ENCODE data around the gene CHST15. TPM values are rescaled to one million over a fixed set of nuclear protein-coding genes. Genes with fewer than 3 reads are reported as not detected.

The CHST15 gene
- total RNA-seq, 1 donor from 2014 or later, result 27.0 TPM

GRCh38 chr10:124110882-124111281, 17.5 kb upstream of the CHST15 start:
- intact Hi-C loops (cut with DNase I), result no loop called here

GRCh38 chr10:124109261-124109660, 15.9 kb upstream of the CHST15 start:
- intact Hi-C loops (cut with DNase I), result no loop called here
- peaks cover 25% of the 10 kb centered on the region for H3K4me1 ChIP-seq
- no peak for TF ChIP-seq POLR2AphosphoS5 (IDR thresholded peaks at IDR 0.05; ENCODE audit: insufficient read depth in 1 of 2, low read depth in 1 of 2)
- TF ChIP-seq CTCF (IDR thresholded peaks at IDR 0.05), result no peak
- no peak for TF ChIP-seq POLR2A (IDR thresholded peaks at IDR 0.05)
- H3K27ac ChIP-seq, result no peak overlapping the region
- no peak for DNase-seq (ENCODE audit: extremely low spot score in 2 of 2)
- no peaks in the 10 kb centered on the region for H3K36me3 ChIP-seq
- H3K9me3 ChIP-seq, result no peaks in the 10 kb centered on the region
- H3K4me3 ChIP-seq, result no peak overlapping the region
- H3K27me3 ChIP-seq, result no peaks in the 10 kb centered on the region

More at GRCh38 chr10:124110882-124111281, 17.5 kb upstream of the CHST15 start:
- no peak for TF ChIP-seq CTCF (IDR thresholded peaks at IDR 0.05)
- TF ChIP-seq POLR2AphosphoS5 (IDR thresholded peaks at IDR 0.05; ENCODE audit: insufficient read depth in 1 of 2, low read depth in 1 of 2), result no peak
- no peak for TF ChIP-seq POLR2A (IDR thresholded peaks at IDR 0.05)
- H3K4me1 ChIP-seq, result peaks cover 16% of the 10 kb centered on the region
- no peaks in the 10 kb centered on the region for H3K27me3 ChIP-seq
- H3K4me3 ChIP-seq, result no peak overlapping the region
- H3K9me3 ChIP-seq, result no peaks in the 10 kb centered on the region
- H3K27ac ChIP-seq, result no peak overlapping the region
- no peaks in the 10 kb centered on the region for H3K36me3 ChIP-seq
- no peak for DNase-seq (ENCODE audit: extremely low spot score in 2 of 2)

- Histone ChIP-seq H3K9me3 (no peaks in the 10 kb centered on the region), H3K4me3 (no peak overlapping the region), H3K4me1 (peaks cover 25% of the 10 kb centered on the region), H3K36me3 (no peaks in the 10 kb centered on the region), H3K27me3 (no peaks in the 10 kb centered on the region), H3K27ac (peak overlapping the region; percentile 57)
- no peak for TF ChIP-seq POLR2A (IDR thresholded peaks at IDR 0.05)
- TF ChIP-seq CTCF (IDR thresholded peaks at IDR 0.05), result no peak
- TF ChIP-seq POLR2AphosphoS5 (IDR thresholded peaks at IDR 0.05; ENCODE audit: insufficient read depth in 1 of 2, low read depth in 1 of 2), result no peak
- no peak for DNase-seq (ENCODE audit: extremely low spot score in 2 of 2)
- intact Hi-C loops (cut with DNase I), result no loop called here
Observed at GRCh38 chr10:124107072-124107471, 13.7 kb upstream of the CHST15 start.

GRCh38 chr10:124106241-124106879, 13.0 kb upstream of the CHST15 start:
- Histone ChIP-seq H3K27ac (peak overlapping the region; percentile 57), H3K36me3 (no peaks in the 10 kb centered on the region), H3K9me3 (no peaks in the 10 kb centered on the region), H3K27me3 (no peaks in the 10 kb centered on the region), H3K4me1 (peaks cover 25% of the 10 kb centered on the region), H3K4me3 (no peak overlapping the region)
- DNase-seq (ENCODE audit: extremely low spot score in 2 of 2), result no peak
- intact Hi-C loops (cut with DNase I), result no loop called here
- no peak for TF ChIP-seq POLR2A (IDR thresholded peaks at IDR 0.05)
- TF ChIP-seq POLR2AphosphoS5 (IDR thresholded peaks at IDR 0.05; ENCODE audit: insufficient read depth in 1 of 2, low read depth in 1 of 2), result peak in 1 of 2 donors; percentile 56

GRCh38 chr10:124105594-124105993, 12.2 kb upstream of the CHST15 start:
- Histone ChIP-seq H3K4me3 (no peak overlapping the region), H3K36me3 (no peaks in the 10 kb centered on the region), H3K27ac (peak overlapping the region; percentile 57), H3K4me1 (peaks cover 25% of the 10 kb centered on the region), H3K9me3 (no peaks in the 10 kb centered on the region), H3K27me3 (no peaks in the 10 kb centered on the region)
- intact Hi-C loops (cut with DNase I), result no loop called here
- DNase-seq (ENCODE audit: extremely low spot score in 2 of 2), result no peak
- TF ChIP-seq POLR2AphosphoS5 (IDR thresholded peaks at IDR 0.05; ENCODE audit: insufficient read depth in 1 of 2, low read depth in 1 of 2) (no peak), POLR2A (IDR thresholded peaks at IDR 0.05) (no peak), CTCF (IDR thresholded peaks at IDR 0.05) (no peak)

All from vagina (tissue), 2 donors.